Neural cell (in vitro differentiated cells): ENCODE data around the gene ZNF276. TPM values are rescaled to one million over a fixed set of nuclear protein-coding genes. Genes with fewer than 3 reads are reported as not detected.
A peak's percentile ranks its signal among the peaks of the same experiment; 100 is the strongest.

ENCODE experiments used
- H2AFZ ChIP-seq: fragments of 200-600, 300-800 bp; sonication (generic), shearing (Covaris generic); 2 replicates; pipeline ENCODE4 v1.6.0; 2014; ENCODE audit warnings: low read depth, mild to moderate bottlenecking, antibody characterized with exemption, low read length, moderate library complexity
- H3F3A ChIP-seq: fragments of 200-600 bp; shearing (Covaris generic); 2 replicates; pipeline ENCODE4 v1.6.1; 2016; ENCODE audit warnings: mild to moderate bottlenecking, moderate library complexity, mixed read lengths, antibody characterized with exemption, low read length; ENCODE audit not compliant: insufficient read depth, poor library complexity, severe bottlenecking
- H3K27ac ChIP-seq: fragments of 200-600, 300-800 bp; sonication (generic), shearing (Covaris generic); 2 replicates; pipeline ENCODE4 v1.5.1; 2014; ENCODE audit warnings: mild to moderate bottlenecking, low read length, moderate library complexity
- H3K27me3 ChIP-seq: fragments of 300-800, 200-600 bp; sonication (generic), shearing (Covaris generic); 2 replicates; pipeline ENCODE4 v1.6.0; 2014; ENCODE audit warnings: mild to moderate bottlenecking, low read depth, low read length, moderate library complexity; ENCODE audit not compliant: insufficient read depth
- H3K36me3 ChIP-seq: fragments of 300-800, 200-600 bp; sonication (generic), shearing (Covaris generic); 2 replicates; pipeline ENCODE4 v1.5.1; 2014; ENCODE audit warnings: mild to moderate bottlenecking, antibody characterized with exemption, low read length, moderate library complexity; ENCODE audit not compliant: insufficient read depth
- H3K4me2 ChIP-seq: fragments of 300-800, 200-600 bp; sonication (generic), shearing (Covaris generic); 2 replicates; pipeline ENCODE4 v1.6.0; 2014; ENCODE audit warnings: mild to moderate bottlenecking, low read length
- H3K4me3 ChIP-seq: fragments of 300-800, 200-600 bp; sonication (generic), shearing (Covaris generic); 2 replicates; pipeline ENCODE4 v1.5.1; 2014; ENCODE audit warnings: mild to moderate bottlenecking, low read length, moderate library complexity
- H3K79me2 ChIP-seq: fragments of 200-600 bp; shearing (Covaris generic); replicated peaks from 2 replicates; pipeline ENCODE4 v1.6.0; 2014; ENCODE audit warnings: mild to moderate bottlenecking, low read length, moderate library complexity; ENCODE audit not compliant: insufficient read depth
- H3K9ac ChIP-seq: fragments of 300-800, 200-600 bp; sonication (generic), shearing (Covaris generic); 2 replicates; pipeline ENCODE4 v1.6.1; 2016; ENCODE audit warnings: mild to moderate bottlenecking, low read length, mixed read lengths
- H3K9me2 ChIP-seq: fragments of 200-600 bp; shearing (Covaris generic); 2 replicates; pipeline ENCODE4 v1.6.1; 2016; ENCODE audit warnings: mild to moderate bottlenecking, low read length, mixed read lengths; ENCODE audit not compliant: insufficient read depth
- H3K9me3 ChIP-seq: fragments of 200-600, 300-800 bp; sonication (generic), shearing (Covaris generic); 2 replicates; pipeline ENCODE4 v1.6.1; 2016; ENCODE audit warnings: mild to moderate bottlenecking, mixed run types, low read length, moderate library complexity, mixed read lengths
- H4K20me1 ChIP-seq: fragments of 200-600 bp; shearing (Covaris generic); 2 replicates; pipeline ENCODE4 v1.6.1; 2016; ENCODE audit warnings: mild to moderate bottlenecking, mixed run types; ENCODE audit not compliant: insufficient read depth
- EP300 ChIP-seq: fragments of 450-650 bp; conservative IDR thresholded peaks from 2 replicates; pipeline ENCODE4 v1.6.1; 2014; ENCODE audit warnings: antibody characterized with exemption, mild to moderate bottlenecking, moderate library complexity; ENCODE audit not compliant: poor library complexity, severe bottlenecking
- EZH2 ChIP-seq: fragments of 200-600, 300-800 bp; shearing (Covaris generic), sonication (generic); IDR thresholded peaks from 2 replicates; pipeline ENCODE4 v1.6.1; 2014; ENCODE audit warnings: antibody characterized with exemption, low read length, borderline replicate concordance, mild to moderate bottlenecking; ENCODE audit not compliant: insufficient read depth, poor library complexity, severe bottlenecking
- MXI1 ChIP-seq: fragments of 450-650 bp; conservative IDR thresholded peaks from 2 replicates; pipeline ENCODE4 v1.6.1; 2014; ENCODE audit warnings: antibody characterized with exemption, mild to moderate bottlenecking; ENCODE audit not compliant: poor library complexity, severe bottlenecking
- POLR2AphosphoS5 ChIP-seq: IDR thresholded peaks from 2 replicates; pipeline ENCODE4 v1.6.1; 2012
- RAD21 ChIP-seq: fragments of 450-650 bp; conservative IDR thresholded peaks from 2 replicates; pipeline ENCODE4 v1.6.1; 2014; ENCODE audit warnings: antibody characterized with exemption, mild to moderate bottlenecking, moderate library complexity
- SMC3 ChIP-seq: fragments of 450-650 bp; conservative IDR thresholded peaks from 2 replicates; pipeline ENCODE4 v1.6.1; 2014; ENCODE audit warnings: antibody characterized with exemption, mild to moderate bottlenecking, moderate library complexity; ENCODE audit not compliant: poor library complexity
- TAF1 ChIP-seq: IDR thresholded peaks from 2 replicates; pipeline ENCODE4 v1.6.1; 2012; ENCODE audit warnings: low read depth
- polyA plus RNA-seq: library from polyadenylated mRNA; depleted of rRNA; stranded (reverse); fragments of >200 nt; gene quantifications from 2 replicates; pipeline ENCODE4 v1.2.3, GENCODE V29; 2014
- TF ChIP-seq, protein P1 (sequence below): IDR thresholded peaks from 2 replicates; pipeline ENCODE4 v1.6.1; 2012; ENCODE audit warnings: borderline replicate concordance
- TF ChIP-seq, protein P2 (sequence below): fragments of 450-650 bp; IDR thresholded peaks from 2 replicates; pipeline ENCODE4 v1.5.1; 2014; ENCODE audit warnings: antibody characterized with exemption, mild to moderate bottlenecking, moderate library complexity; ENCODE audit not compliant: poor library complexity, severe bottlenecking

Gene ZNF276
- polyA plus RNA-seq, 1 donor from 2014 or later: 35.4 TPM

DNA sequence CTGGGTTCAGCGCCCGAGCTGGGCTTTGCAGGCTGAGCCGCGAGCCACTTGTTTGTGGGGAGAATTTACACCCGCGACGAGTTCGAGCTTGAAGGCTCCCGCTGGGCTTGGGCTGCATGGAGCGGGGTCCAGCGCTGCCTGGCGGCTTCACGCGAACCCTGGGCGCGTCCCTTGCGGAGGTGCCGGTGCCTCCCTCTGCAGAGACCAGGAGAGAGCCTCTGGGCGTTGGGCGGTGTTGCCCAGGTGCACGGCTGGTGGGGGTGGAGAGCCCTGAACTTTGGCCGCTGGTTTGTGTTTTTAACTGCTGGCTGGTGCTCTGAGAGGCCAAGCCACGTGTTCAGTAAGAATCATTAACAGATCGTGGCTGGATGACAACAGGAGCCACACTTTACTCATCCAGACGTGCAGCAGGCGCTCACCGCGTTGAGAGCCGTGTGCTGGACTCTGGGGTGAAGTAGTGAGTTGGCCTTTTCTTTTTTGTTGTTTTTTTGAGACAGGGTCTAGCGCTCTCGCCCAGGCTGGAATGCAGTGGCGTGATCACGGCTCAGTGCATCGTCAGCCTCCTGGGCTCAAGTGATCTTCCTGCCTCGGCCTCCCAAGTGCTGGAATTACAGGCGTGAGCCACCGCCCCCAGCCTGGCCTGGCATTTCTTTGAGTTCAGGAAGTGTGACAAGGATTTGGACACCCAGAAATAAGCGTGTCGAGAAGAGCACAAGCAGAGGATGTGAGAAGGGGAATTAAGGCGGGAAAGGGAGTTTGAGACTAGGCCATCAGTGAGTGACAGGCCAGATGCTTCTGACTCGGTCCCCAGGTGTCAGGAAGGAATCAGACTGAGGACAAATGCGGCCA, 34.0 kb upstream of the ZNF276 start:
- no peaks in the 10 kb centered on the region for H3K79me2 ChIP-seq
- peak overlapping the region; percentile 80 for H3K27ac ChIP-seq
- H3K4me3 ChIP-seq: peak overlapping the region; percentile 87
- H2AFZ ChIP-seq: peak overlapping the region; percentile 80
- H3K9ac ChIP-seq: peak overlapping the region; percentile 77
- H3K9me2 ChIP-seq: no peaks in the 10 kb centered on the region
- H3K36me3 ChIP-seq: no peaks in the 10 kb centered on the region
- H3K27me3 ChIP-seq: no peaks in the 10 kb centered on the region
- H4K20me1 ChIP-seq: no peaks in the 10 kb centered on the region
- peak overlapping the region; percentile 80 for H3K4me2 ChIP-seq
- no peaks in the 10 kb centered on the region for H3K9me3 ChIP-seq
- H3F3A ChIP-seq: no peaks in the 10 kb centered on the region
- TF ChIP-seq RAD21: peak; percentile 33
- TF ChIP-seq TAF1: no peak
- TF ChIP-seq POLR2AphosphoS5: no peak
- no peak for TF ChIP-seq EZH2
- TF ChIP-seq EP300: no peak

DNA sequence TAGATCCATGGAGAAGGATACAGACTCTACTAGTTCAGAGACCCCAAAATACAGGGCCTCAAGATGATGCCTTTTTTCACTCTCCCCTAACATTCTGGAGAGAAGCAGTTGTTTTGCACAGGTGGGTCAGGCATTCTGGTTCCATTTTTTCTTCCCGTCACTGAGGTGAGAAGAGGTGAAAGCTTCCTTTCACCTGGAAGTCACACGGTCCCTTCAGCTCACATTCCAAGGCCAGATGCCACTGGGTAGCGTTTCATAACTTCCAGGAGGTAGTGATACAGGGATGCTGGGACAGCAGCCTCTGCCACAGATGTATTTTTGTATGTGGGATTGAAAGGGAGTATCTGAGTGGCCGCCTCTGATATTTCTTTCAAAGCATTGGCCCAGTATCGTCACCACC, 32.9 kb upstream of the ZNF276 start:
- no peak overlapping the region for H2AFZ ChIP-seq

More for the DNA sequence above, 32.9 kb upstream of the ZNF276 start:
- H3K79me2 ChIP-seq: no peaks in the 10 kb centered on the region
- H3K9ac ChIP-seq: no peak overlapping the region
- no peaks in the 10 kb centered on the region for H3K27me3 ChIP-seq
- TF ChIP-seq, protein P1, sequence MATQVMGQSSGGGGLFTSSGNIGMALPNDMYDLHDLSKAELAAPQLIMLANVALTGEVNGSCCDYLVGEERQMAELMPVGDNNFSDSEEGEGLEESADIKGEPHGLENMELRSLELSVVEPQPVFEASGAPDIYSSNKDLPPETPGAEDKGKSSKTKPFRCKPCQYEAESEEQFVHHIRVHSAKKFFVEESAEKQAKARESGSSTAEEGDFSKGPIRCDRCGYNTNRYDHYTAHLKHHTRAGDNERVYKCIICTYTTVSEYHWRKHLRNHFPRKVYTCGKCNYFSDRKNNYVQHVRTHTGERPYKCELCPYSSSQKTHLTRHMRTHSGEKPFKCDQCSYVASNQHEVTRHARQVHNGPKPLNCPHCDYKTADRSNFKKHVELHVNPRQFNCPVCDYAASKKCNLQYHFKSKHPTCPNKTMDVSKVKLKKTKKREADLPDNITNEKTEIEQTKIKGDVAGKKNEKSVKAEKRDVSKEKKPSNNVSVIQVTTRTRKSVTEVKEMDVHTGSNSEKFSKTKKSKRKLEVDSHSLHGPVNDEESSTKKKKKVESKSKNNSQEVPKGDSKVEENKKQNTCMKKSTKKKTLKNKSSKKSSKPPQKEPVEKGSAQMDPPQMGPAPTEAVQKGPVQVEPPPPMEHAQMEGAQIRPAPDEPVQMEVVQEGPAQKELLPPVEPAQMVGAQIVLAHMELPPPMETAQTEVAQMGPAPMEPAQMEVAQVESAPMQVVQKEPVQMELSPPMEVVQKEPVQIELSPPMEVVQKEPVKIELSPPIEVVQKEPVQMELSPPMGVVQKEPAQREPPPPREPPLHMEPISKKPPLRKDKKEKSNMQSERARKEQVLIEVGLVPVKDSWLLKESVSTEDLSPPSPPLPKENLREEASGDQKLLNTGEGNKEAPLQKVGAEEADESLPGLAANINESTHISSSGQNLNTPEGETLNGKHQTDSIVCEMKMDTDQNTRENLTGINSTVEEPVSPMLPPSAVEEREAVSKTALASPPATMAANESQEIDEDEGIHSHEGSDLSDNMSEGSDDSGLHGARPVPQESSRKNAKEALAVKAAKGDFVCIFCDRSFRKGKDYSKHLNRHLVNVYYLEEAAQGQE: no peak
- TF ChIP-seq POLR2AphosphoS5: no peak
- no peak for TF ChIP-seq EP300
- no peak for TF ChIP-seq TAF1
- no peak for TF ChIP-seq EZH2
- TF ChIP-seq RAD21: no peak
- TF ChIP-seq, protein P2, sequence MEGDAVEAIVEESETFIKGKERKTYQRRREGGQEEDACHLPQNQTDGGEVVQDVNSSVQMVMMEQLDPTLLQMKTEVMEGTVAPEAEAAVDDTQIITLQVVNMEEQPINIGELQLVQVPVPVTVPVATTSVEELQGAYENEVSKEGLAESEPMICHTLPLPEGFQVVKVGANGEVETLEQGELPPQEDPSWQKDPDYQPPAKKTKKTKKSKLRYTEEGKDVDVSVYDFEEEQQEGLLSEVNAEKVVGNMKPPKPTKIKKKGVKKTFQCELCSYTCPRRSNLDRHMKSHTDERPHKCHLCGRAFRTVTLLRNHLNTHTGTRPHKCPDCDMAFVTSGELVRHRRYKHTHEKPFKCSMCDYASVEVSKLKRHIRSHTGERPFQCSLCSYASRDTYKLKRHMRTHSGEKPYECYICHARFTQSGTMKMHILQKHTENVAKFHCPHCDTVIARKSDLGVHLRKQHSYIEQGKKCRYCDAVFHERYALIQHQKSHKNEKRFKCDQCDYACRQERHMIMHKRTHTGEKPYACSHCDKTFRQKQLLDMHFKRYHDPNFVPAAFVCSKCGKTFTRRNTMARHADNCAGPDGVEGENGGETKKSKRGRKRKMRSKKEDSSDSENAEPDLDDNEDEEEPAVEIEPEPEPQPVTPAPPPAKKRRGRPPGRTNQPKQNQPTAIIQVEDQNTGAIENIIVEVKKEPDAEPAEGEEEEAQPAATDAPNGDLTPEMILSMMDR: no peak
- no peak for TF ChIP-seq MXI1
- TF ChIP-seq SMC3: no peak
- H3F3A ChIP-seq: no peaks in the 10 kb centered on the region
- H3K9me3 ChIP-seq: no peaks in the 10 kb centered on the region
- no peaks in the 10 kb centered on the region for H4K20me1 ChIP-seq
- no peak overlapping the region for H3K4me3 ChIP-seq
- no peaks in the 10 kb centered on the region for H3K36me3 ChIP-seq
- H3K27ac ChIP-seq: no peak overlapping the region
- H3K4me2 ChIP-seq: no peak overlapping the region
- no peaks in the 10 kb centered on the region for H3K9me2 ChIP-seq
